ENCODE data around the gene NPDC1. TPM values are rescaled to one million over a fixed set of nuclear protein-coding genes. Genes with fewer than 3 reads are reported as not detected.
"Not testable (repeated sequence)": the region's sequence is repeated elsewhere in the genome, so short reads cannot be mapped to it uniquely, and the experiment has no call there.

NPDC1 gene
- total RNA-seq, 1 donor = 2.5 TPM

DNA sequence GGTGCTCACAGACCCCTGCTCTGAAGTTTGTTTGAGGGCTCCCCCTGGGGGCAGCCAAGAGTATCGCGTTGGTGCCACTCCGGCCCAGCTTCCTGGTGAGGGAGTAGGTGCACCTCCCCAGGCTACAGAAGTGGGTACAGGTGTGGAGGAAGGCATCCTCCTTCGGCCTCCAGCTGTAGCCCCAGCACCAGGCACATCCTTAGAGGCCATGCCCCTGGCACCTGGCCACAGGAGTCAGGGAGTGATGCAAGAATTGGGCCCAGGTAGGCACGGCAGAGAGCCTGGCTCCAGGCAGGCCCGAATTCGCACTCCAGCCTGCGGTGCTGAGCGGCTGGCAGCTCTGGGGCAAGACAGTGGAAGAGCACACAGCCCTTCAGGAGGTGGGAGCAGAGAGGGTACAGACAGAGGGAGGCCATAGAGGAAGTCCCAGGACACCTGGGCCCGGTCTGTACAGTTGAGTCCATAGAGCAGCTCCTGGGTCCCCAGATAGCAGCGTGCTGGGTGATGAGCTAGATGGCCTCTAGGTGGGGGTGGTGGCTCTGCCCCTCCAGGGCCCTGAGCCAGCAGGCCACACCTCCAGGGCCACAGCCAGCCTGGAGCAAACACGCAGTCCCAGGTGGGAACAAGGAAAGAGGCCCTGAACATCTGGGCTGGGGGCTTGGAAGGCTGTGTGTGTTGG lies 22.0 kb upstream of the NPDC1 start:
- no peaks in the 10 kb centered on the region for H3K9me3 ChIP-seq (ENCODE audit: low read depth, low read length)
- no peaks in the 10 kb centered on the region for H3K27me3 ChIP-seq (ENCODE audit: insufficient read depth, low read length)
- no peak overlapping the region for H3K4me3 ChIP-seq (ENCODE audit: low read length)
- peaks cover 56% of the 10 kb centered on the region for H3K4me1 ChIP-seq (ENCODE audit: insufficient read depth, low read length)

GRCh38 chr9:137066096-137066861 lies 20.3 kb upstream of the NPDC1 start:
- Histone ChIP-seq H3K4me3 (ENCODE audit: low read length) (no peak overlapping the region), H3K9me3 (ENCODE audit: low read depth, low read length) (no peaks in the 10 kb centered on the region), H3K27me3 (ENCODE audit: insufficient read depth, low read length) (no peaks in the 10 kb centered on the region), H3K4me1 (ENCODE audit: insufficient read depth, low read length) (peaks cover 38% of the 10 kb centered on the region)

- Histone ChIP-seq H3K9me3 (ENCODE audit: low read depth, low read length) (no peaks in the 10 kb centered on the region), H3K4me1 (ENCODE audit: insufficient read depth, low read length) (peaks cover 30% of the 10 kb centered on the region), H3K27me3 (ENCODE audit: insufficient read depth, low read length) (no peaks in the 10 kb centered on the region)
Observed at GRCh38 chr9:137065336-137065967, 19.5 kb upstream of the NPDC1 start.

GRCh38 chr9:137064880-137065164 lies 18.8 kb upstream of the NPDC1 start:
- peaks cover 26% of the 10 kb centered on the region for H3K4me1 ChIP-seq (ENCODE audit: insufficient read depth, low read length)
- no peaks in the 10 kb centered on the region for H3K9me3 ChIP-seq (ENCODE audit: low read depth, low read length)
- H3K4me3 ChIP-seq (ENCODE audit: low read length) = no peak overlapping the region
- no peaks in the 10 kb centered on the region for H3K27me3 ChIP-seq (ENCODE audit: insufficient read depth, low read length)

More at GRCh38 chr9:137065336-137065967, 19.5 kb upstream of the NPDC1 start:
- no peak overlapping the region for H3K4me3 ChIP-seq (ENCODE audit: low read length)

DNA sequence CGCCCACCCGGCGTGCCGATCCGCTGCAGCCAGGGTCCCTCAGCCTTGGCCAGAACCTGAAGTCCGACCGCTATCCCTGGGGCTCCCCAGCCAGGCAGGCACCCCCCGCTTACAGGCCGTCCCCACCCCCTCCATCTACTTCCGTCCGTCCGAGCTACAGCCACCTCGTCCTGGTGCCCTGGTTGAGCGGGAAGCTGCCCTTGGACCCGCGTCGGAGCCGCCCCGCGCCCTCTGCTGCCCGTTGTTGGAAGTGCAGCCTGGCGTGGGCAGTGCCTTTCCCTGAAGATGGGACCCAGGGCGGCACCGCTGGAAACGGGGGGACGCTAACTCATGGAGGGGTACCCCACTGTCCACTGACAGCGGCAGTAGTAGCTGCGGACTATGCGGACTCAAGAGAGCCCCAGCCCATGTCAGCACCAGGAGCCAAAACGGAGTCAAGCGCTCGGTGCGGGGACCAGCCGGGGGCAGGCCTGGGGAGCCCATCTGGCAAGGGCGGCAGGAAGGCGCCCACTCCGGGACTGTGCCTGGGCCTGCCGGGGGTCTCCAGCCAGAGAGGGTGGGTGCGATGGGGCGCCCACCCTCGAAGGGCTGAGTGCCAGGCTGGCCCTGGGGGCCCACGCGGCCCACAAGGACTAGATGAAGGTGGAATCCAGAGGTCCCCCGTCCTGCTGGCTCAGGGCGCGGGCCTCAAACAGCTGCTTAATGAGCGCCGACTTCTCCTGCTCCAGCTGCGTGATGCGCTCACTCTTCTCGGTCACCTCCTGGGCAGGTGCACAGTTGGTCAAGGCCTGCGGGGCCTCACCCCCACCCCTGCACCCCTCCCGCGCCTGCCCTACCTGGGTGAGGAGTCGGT lies 18.3 kb upstream of the NPDC1 start:
- Histone ChIP-seq H3K27me3 (ENCODE audit: insufficient read depth, low read length) (no peaks in the 10 kb centered on the region), H3K9me3 (ENCODE audit: low read depth, low read length) (no peaks in the 10 kb centered on the region), H3K4me3 (ENCODE audit: low read length) (no peak overlapping the region), H3K4me1 (ENCODE audit: insufficient read depth, low read length) (peaks cover 21% of the 10 kb centered on the region)

DNA sequence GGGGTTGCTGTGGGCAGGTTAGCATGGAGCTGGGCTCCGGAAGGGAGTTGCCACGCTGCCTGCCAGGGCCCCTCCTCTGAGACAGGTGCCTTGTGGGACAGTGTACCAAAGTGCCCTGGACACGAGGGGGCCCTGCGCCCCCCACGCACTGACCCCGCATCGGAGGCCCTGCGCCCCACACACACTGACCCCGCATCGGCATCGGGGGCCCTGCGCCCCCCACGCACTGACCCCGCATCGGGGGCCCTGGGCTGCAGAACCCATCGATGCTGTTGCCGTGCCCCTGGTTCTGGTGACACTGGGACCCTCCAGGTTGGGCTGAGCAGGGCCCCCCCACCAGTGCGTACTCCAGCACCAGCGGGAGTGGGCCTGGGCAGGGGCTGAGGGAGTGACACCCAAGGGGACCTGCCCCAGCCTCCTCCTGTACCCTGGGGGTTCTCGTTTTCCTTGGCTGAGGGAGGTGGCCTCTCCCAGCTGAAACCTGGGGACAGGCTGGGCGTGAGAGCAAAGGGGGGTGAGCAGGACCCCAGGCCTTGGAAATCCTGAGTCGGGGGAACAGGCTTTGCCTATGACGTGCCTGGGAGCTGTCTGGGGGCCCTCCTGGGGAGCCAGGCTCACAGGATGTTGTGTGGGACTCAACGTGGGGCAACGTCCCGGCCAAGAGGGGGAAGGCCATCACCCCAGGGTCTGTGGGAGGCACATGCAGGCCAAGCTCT lies 17.5 kb upstream of the NPDC1 start:
- Histone ChIP-seq H3K9me3 (ENCODE audit: low read depth, low read length) (no peaks in the 10 kb centered on the region), H3K4me1 (ENCODE audit: insufficient read depth, low read length) (peaks cover 16% of the 10 kb centered on the region), H3K4me3 (ENCODE audit: low read length) (no peak overlapping the region), H3K27me3 (ENCODE audit: insufficient read depth, low read length) (no peaks in the 10 kb centered on the region)

GRCh38 chr9:137062798-137063197 lies 16.8 kb upstream of the NPDC1 start:
- H3K4me3 ChIP-seq (ENCODE audit: low read length); H3K27me3 ChIP-seq (ENCODE audit: insufficient read depth, low read length); H3K9me3 ChIP-seq (ENCODE audit: low read depth, low read length): not testable (repeated sequence)
- H3K4me1 ChIP-seq (ENCODE audit: insufficient read depth, low read length) = peaks cover 10% of the 10 kb centered on the region

- no peaks in the 10 kb centered on the region for H3K27me3 ChIP-seq (ENCODE audit: insufficient read depth, low read length)
- no peak overlapping the region for H3K4me3 ChIP-seq (ENCODE audit: low read length)
- H3K4me1 ChIP-seq (ENCODE audit: insufficient read depth, low read length) = peaks cover 6% of the 10 kb centered on the region
- no peaks in the 10 kb centered on the region for H3K9me3 ChIP-seq (ENCODE audit: low read depth, low read length)
Observed at GRCh38 chr9:137062384-137062783, 16.4 kb upstream of the NPDC1 start.

GRCh38 chr9:137058521-137059234 lies 12.7 kb upstream of the NPDC1 start:
- no peak overlapping the region for H3K4me3 ChIP-seq (ENCODE audit: low read length)
- no peaks in the 10 kb centered on the region for H3K27me3 ChIP-seq (ENCODE audit: insufficient read depth, low read length)
- peaks cover 5% of the 10 kb centered on the region for H3K4me1 ChIP-seq (ENCODE audit: insufficient read depth, low read length)
- no peaks in the 10 kb centered on the region for H3K9me3 ChIP-seq (ENCODE audit: low read depth, low read length)

GRCh38 chr9:137057545-137057944 lies 11.6 kb upstream of the NPDC1 start:
- H3K4me1 ChIP-seq (ENCODE audit: insufficient read depth, low read length) = peaks cover 16% of the 10 kb centered on the region
- no peak overlapping the region for H3K4me3 ChIP-seq (ENCODE audit: low read length)
- peaks cover 8% of the 10 kb centered on the region for H3K27me3 ChIP-seq (ENCODE audit: insufficient read depth, low read length)
- no peaks in the 10 kb centered on the region for H3K9me3 ChIP-seq (ENCODE audit: low read depth, low read length)

DNA sequence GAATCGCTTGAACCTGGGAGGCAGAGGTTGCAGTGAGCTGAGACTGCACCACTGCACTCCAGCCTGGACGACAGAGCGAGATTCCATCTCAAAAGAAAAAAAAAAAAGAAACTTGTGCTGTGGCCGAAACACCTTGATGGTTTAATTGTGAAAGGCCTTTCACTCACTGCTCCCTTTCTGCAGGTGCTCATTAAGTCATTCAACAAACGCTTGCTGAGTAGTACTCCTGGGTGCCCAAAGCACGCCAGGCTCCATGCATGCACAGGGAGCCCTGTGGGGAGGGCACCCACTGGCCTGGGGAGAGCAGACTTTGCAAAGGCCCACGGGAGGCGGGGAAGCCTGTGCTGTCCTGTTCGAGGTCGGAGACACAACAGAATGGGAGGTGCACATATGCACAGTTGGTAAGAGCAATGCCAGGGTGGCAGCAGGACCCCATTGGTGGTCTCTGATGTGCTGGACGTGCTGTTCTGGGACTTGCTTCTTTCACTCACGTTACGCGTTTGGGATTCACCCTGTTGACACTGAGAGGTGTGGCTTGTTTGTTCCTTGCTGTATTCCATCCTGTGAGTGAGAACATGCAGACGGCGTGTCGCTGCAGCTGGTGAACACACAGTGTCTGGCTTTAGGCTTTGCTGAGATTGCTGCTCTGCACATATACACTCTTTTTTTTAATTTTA lies 10.9 kb upstream of the NPDC1 start:
- Histone ChIP-seq H3K9me3 (ENCODE audit: low read depth, low read length) (no peaks in the 10 kb centered on the region), H3K4me3 (ENCODE audit: low read length) (no peak overlapping the region), H3K27me3 (ENCODE audit: insufficient read depth, low read length) (peaks cover 13% of the 10 kb centered on the region), H3K4me1 (ENCODE audit: insufficient read depth, low read length) (peaks cover 16% of the 10 kb centered on the region)

GRCh38 chr9:137055385-137056364 lies 9.7 kb upstream of the NPDC1 start:
- Histone ChIP-seq H3K4me3 (ENCODE audit: low read length) (no peak overlapping the region), H3K9me3 (ENCODE audit: low read depth, low read length) (no peaks in the 10 kb centered on the region), H3K27me3 (ENCODE audit: insufficient read depth, low read length) (peaks cover 17% of the 10 kb centered on the region), H3K4me1 (ENCODE audit: insufficient read depth, low read length) (peaks cover 16% of the 10 kb centered on the region)
